A549 (cell line): Measurements from ENCODE around the gene APOL3.

Experiments
- BHLHE40 ChIP-seq: IDR thresholded peaks from 2 replicates; pipeline ENCODE4 v1.6.1; 2012; ENCODE audit warnings: low read depth, low read length, inconsistent platforms
- KDM1A ChIP-seq: fragments of 200-600 bp; sonication (generic); IDR thresholded peaks from 2 replicates; pipeline ENCODE4 v1.6.1; 2016; ENCODE audit warnings: low read depth, mild to moderate bottlenecking
- MYC ChIP-seq: IDR thresholded peaks from 2 replicates; pipeline ENCODE4 v1.6.1; 2012; ENCODE audit warnings: mild to moderate bottlenecking, inconsistent platforms, low read length, improper control_type of control experiment, borderline replicate concordance
- NPAS2 ChIP-seq: fragments of 250-450 bp; sonication (Bioruptor Pico); IDR thresholded peaks from 2 replicates; pipeline ENCODE4 v1.8.0; 2022; ENCODE audit warnings: mild to moderate bottlenecking, moderate library complexity, borderline replicate concordance
- RAD21 ChIP-seq, 2 experiments: fragments of >200 bp in 1 of 2; sonication (Bioruptor Twin) in 1 of 2; formaldehyde crosslinking in 1 of 2; IDR thresholded peaks in 1 of 2; conservative IDR thresholded peaks in 1 of 2; 2 replicates in 1 of 2; 3 replicates in 1 of 2; pipeline ENCODE4 v1.6.1; 2012 to 2018; ENCODE audit warnings: inconsistent platforms in 1 of 2
- SMC3 ChIP-seq: fragments of >200 bp; sonication (Bioruptor Twin); formaldehyde crosslinking; IDR thresholded peaks from 3 replicates; pipeline ENCODE4 v1.6.1; 2018; ENCODE audit warnings: inconsistent platforms
- SREBF2 ChIP-seq: fragments of 450-650 bp; IDR thresholded peaks from 2 replicates; pipeline ENCODE4 v1.6.1; 2014; ENCODE audit warnings: mild to moderate bottlenecking, moderate library complexity
- TF ChIP-seq, protein P1 (sequence below): fragments of >200 bp; sonication (Bioruptor Twin); formaldehyde crosslinking; IDR thresholded peaks from 3 replicates; pipeline ENCODE4 v1.5.1; 2016
- TF ChIP-seq, protein P2 (sequence below): fragments of 250-450 bp; sonication (Bioruptor Pico); IDR thresholded peaks from 2 replicates; pipeline ENCODE4 v1.5.0; 2021; ENCODE audit warnings: mild to moderate bottlenecking, moderate library complexity, borderline replicate concordance
- TF ChIP-seq, protein P3 (sequence below): IDR thresholded peaks from 2 replicates; pipeline ENCODE4 v1.6.1; 2012

GRCh38 chr22:36210224-36210623 is 49.7 kb upstream of the APOL3 start:
- TF ChIP-seq, protein P1, sequence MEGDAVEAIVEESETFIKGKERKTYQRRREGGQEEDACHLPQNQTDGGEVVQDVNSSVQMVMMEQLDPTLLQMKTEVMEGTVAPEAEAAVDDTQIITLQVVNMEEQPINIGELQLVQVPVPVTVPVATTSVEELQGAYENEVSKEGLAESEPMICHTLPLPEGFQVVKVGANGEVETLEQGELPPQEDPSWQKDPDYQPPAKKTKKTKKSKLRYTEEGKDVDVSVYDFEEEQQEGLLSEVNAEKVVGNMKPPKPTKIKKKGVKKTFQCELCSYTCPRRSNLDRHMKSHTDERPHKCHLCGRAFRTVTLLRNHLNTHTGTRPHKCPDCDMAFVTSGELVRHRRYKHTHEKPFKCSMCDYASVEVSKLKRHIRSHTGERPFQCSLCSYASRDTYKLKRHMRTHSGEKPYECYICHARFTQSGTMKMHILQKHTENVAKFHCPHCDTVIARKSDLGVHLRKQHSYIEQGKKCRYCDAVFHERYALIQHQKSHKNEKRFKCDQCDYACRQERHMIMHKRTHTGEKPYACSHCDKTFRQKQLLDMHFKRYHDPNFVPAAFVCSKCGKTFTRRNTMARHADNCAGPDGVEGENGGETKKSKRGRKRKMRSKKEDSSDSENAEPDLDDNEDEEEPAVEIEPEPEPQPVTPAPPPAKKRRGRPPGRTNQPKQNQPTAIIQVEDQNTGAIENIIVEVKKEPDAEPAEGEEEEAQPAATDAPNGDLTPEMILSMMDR, result no peak
- no peak for TF ChIP-seq SMC3
- TF ChIP-seq SREBF2, result no peak
- no peak for TF ChIP-seq MYC
- TF ChIP-seq BHLHE40, result no peak
- TF ChIP-seq NPAS2 (CRISPR knock-in tag), result no peak
- TF ChIP-seq, protein P2, sequence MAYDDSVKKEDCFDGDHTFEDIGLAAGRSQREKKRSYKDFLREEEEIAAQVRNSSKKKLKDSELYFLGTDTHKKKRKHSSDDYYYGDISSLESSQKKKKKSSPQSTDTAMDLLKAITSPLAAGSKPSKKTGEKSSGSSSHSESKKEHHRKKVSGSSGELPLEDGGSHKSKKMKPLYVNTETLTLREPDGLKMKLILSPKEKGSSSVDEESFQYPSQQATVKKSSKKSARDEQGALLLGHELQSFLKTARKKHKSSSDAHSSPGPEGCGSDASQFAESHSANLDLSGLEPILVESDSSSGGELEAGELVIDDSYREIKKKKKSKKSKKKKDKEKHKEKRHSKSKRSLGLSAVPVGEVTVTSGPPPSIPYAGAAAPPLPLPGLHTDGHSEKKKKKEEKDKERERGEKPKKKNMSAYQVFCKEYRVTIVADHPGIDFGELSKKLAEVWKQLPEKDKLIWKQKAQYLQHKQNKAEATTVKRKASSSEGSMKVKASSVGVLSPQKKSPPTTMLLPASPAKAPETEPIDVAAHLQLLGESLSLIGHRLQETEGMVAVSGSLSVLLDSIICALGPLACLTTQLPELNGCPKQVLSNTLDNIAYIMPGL (CRISPR knock-in tag), result no peak
- TF ChIP-seq, protein P3, sequence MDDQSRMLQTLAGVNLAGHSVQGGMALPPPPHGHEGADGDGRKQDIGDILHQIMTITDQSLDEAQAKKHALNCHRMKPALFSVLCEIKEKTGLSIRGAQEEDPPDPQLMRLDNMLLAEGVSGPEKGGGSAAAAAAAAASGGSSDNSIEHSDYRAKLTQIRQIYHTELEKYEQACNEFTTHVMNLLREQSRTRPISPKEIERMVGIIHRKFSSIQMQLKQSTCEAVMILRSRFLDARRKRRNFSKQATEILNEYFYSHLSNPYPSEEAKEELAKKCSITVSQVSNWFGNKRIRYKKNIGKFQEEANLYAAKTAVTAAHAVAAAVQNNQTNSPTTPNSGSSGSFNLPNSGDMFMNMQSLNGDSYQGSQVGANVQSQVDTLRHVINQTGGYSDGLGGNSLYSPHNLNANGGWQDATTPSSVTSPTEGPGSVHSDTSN, result no peak
- TF ChIP-seq RAD21 (conservative IDR thresholded peaks at IDR 0.05 in 1 of 2, IDR thresholded peaks at IDR 0.05 in 1 of 2), result no peak
- TF ChIP-seq KDM1A, result no peak
